H1 (cell line): ENCODE data around the gene PLCB1.

Experiments used
- BCL11A ChIP-seq, 2 experiments: IDR thresholded peaks; one replicate each; pipeline ENCODE4 v1.6.1; 2011; ENCODE audit warnings: low read depth in 2 of 2, low read length in 2 of 2, mild to moderate bottlenecking in 2 of 2
- CBX5 ChIP-seq: fragments of 300-800, 300-1000 bp; sonication (generic); IDR thresholded peaks from 2 replicates; pipeline ENCODE4 v1.7.1; 2016; ENCODE audit warnings: antibody characterized with exemption, low read length, low read depth
- CTCF ChIP-seq, 3 experiments: IDR thresholded peaks; 1 replicate in 2 of 3; 2 replicates in 1 of 3; pipeline versions ENCODE4 v1.5.1 to v1.6.1; 2011; ENCODE audit warnings: low read length in 3 of 3, mild to moderate bottlenecking in 3 of 3, inconsistent platforms in 2 of 3, low read depth in 1 of 3, moderate library complexity in 1 of 3; ENCODE audit not compliant: insufficient read depth in 1 of 3; ENCODE audit errors: control extremely low read depth in 1 of 3
- EZH2 ChIP-seq: fragments of 200-600 bp; sonication (generic); IDR thresholded peaks from 2 replicates; pipeline ENCODE4 v1.7.1; 2012; ENCODE audit warnings: low read depth, mild to moderate bottlenecking, moderate library complexity, low read length, inconsistent platforms; ENCODE audit not compliant: severe bottlenecking
- GTF2F1 ChIP-seq: IDR thresholded peaks from 2 replicates; pipeline ENCODE4 v1.6.1; 2012; ENCODE audit warnings: low read depth, low read length, improper control_type of control experiment, borderline replicate concordance
- JUN ChIP-seq: IDR thresholded peaks from 2 replicates; pipeline ENCODE4 v1.6.1; 2011; ENCODE audit warnings: low read depth, mild to moderate bottlenecking, improper control_type of control experiment, low read length
- POLR2A ChIP-seq, 2 experiments: IDR thresholded peaks; 1 replicate in 1 of 2; 2 replicates in 1 of 2; pipeline ENCODE4 v1.6.1; 2011; ENCODE audit warnings: low read depth in 2 of 2, low read length in 2 of 2, mild to moderate bottlenecking in 2 of 2; ENCODE audit errors: control extremely low read depth in 1 of 2
- POLR2AphosphoS5 ChIP-seq: IDR thresholded peaks from 2 replicates; pipeline ENCODE4 v1.6.1; 2011; ENCODE audit warnings: low read depth, low read length
- RFX5 ChIP-seq: IDR thresholded peaks from 2 replicates; pipeline ENCODE4 v1.6.1; 2011; ENCODE audit warnings: low read depth, low read length, improper control_type of control experiment, borderline replicate concordance
- RNF2 ChIP-seq: fragments of 200-900, 300-1000 bp; sonication (generic); IDR thresholded peaks from 2 replicates; pipeline ENCODE4 v1.7.1; 2016; ENCODE audit warnings: borderline replicate concordance, low read depth, mild to moderate bottlenecking, antibody characterized with exemption, low read length; ENCODE audit not compliant: poor library complexity, severe bottlenecking; ENCODE audit errors: missing control alignments
- SIN3A ChIP-seq, 2 experiments: IDR thresholded peaks in 1 of 2; conservative IDR thresholded peaks in 1 of 2; 2 replicates each; pipeline ENCODE4 v1.6.1; 2011 to 2012; ENCODE audit warnings: low read length in 2 of 2, improper control_type of control experiment in 1 of 2, low read depth in 1 of 2, mild to moderate bottlenecking in 1 of 2
- SUZ12 ChIP-seq: fragments of 200-600 bp; sonication (generic); IDR thresholded peaks from 2 replicates; pipeline ENCODE4 v1.6.1; 2012; ENCODE audit warnings: mild to moderate bottlenecking, inconsistent platforms, low read length, moderate library complexity, mixed read lengths
- TEAD4 ChIP-seq: IDR thresholded peaks from 2 replicates; pipeline ENCODE4 v1.6.1; 2012; ENCODE audit warnings: low read depth, low read length, inconsistent platforms, mixed read lengths

GRCh38 chr20:8875586-8875985 is 743.5 kb downstream of the PLCB1 start:
- TF ChIP-seq CTCF (IDR thresholded peaks at IDR 0.05; ENCODE audit: control extremely low read depth in 1 of 3, insufficient read depth in 1 of 3, low read depth in 1 of 3, low read length in 3 of 3) (no peak), EZH2 (no peak), BCL11A (IDR thresholded peaks at IDR 0.05; ENCODE audit: low read depth in 2 of 2, low read length in 2 of 2) (no peak), CBX5 (no peak), TEAD4 (no peak), SIN3A (conservative IDR thresholded peaks at IDR 0.05 in 1 of 2, IDR thresholded peaks at IDR 0.05 in 1 of 2; ENCODE audit: low read depth in 1 of 2, low read length in 2 of 2) (no peak), GTF2F1 (no peak), SUZ12 (no peak), POLR2A (IDR thresholded peaks at IDR 0.05; ENCODE audit: control extremely low read depth in 1 of 2, low read depth in 2 of 2, low read length in 2 of 2) (no peak), POLR2AphosphoS5 (no peak), RFX5 (no peak), RNF2 (no peak), JUN (no peak)
